Activated B cell treated with CpG ODN at 0.5 μM for 24 hours (primary cell): Measurements from ENCODE around the gene RBMS3. TPM values are rescaled to one million over a fixed set of nuclear protein-coding genes. Genes with fewer than 3 reads are reported as not detected.

Experiments used
- ATAC-seq: fragments of 200-7000 bp; cut with Tn5 transposase; one replicate; pipeline ENCODE4 v1.10.0; 2021; ENCODE audit warnings: low read depth, mild to moderate bottlenecking, moderate library complexity
- CTCF ChIA-PET: fragments of 350-600 bp; sonication (Branson Sonifier 250); formaldehyde crosslinking; loops from one replicate; lab custom pipeline; 2021; ENCODE audit warnings: antibody characterized with exemption; lab: Charles Lee
- POLR2A ChIA-PET: fragments of 350-600 bp; sonication (Branson Sonifier 250); formaldehyde crosslinking; loops from one replicate; lab custom pipeline; 2021; ENCODE audit warnings: antibody characterized with exemption; lab: Charles Lee
- DNase-seq: peaks from one replicate; pipeline ENCODE4 v3.0.0; 2022
- H3K27ac Mint-ChIP-seq: one replicate; pipeline ENCODE4 v1.8.0; 2020; ENCODE audit warnings: mixed read lengths
- H3K27me3 Mint-ChIP-seq: one replicate; pipeline ENCODE4 v1.8.0; 2021; ENCODE audit warnings: mixed read lengths
- H3K36me3 Mint-ChIP-seq: one replicate; pipeline ENCODE4 v1.8.0; 2021; ENCODE audit warnings: low read depth, mixed read lengths
- H3K4me1 Mint-ChIP-seq: one replicate; pipeline ENCODE4 v1.8.0; 2021; ENCODE audit warnings: mixed read lengths
- H3K4me3 Mint-ChIP-seq: one replicate; pipeline ENCODE4 v1.8.0; 2020; ENCODE audit warnings: mild to moderate bottlenecking, mixed read lengths
- H3K9me3 Mint-ChIP-seq: one replicate; pipeline ENCODE4 v1.8.0; 2020; ENCODE audit warnings: mixed read lengths
- CTCF ChIP-seq: fragments of 200-600 bp; IDR thresholded peaks from one replicate; pipeline ENCODE4 v1.8.0; 2022; ENCODE audit warnings: antibody characterized with exemption, mild to moderate bottlenecking
- intact Hi-C: fragments of 100-400 bp; cut with micrococcal nuclease; formaldehyde crosslinking; loops from one replicate; pipeline ENCODE4 v1.15.1; 2024
- total RNA-seq: library from RNA; stranded (reverse); gene quantifications from 2 replicates; pipeline ENCODE4 v1.2.3, GENCODE V29; 2022

Gene RBMS3
- total RNA-seq, 1 donor from 2014 or later: 0.31 TPM

DNA sequence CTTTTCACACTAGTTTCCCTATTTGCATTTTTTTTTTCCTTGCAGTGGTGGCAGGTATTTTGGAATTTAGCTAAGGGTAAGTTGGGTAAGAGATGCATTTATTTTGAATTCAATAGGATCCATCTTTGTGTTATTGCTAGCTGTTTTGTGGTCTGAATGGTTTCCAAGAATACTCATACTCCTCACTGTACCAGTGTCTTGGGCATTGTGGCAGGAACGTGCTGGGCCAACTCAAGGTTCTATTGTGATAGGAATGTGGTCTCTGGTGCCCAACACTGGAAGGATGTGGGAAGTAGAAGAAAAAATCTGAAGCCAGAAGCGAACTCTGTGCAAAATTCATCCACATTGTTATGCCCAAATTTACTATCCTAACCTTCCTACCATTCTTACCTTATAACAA is 135.6 kb downstream of the RBMS3 start:
- Mint-ChIP-seq H3K27me3 (no peaks in the 10 kb centered on the region), H3K4me3 (no peak overlapping the region), H3K9me3 (no peaks in the 10 kb centered on the region), H3K36me3 (no peaks in the 10 kb centered on the region), H3K27ac (no peak overlapping the region), H3K4me1 (peaks cover 6% of the 10 kb centered on the region)
- POLR2A ChIA-PET: no interaction called here
- no peak for TF ChIP-seq CTCF
- CTCF ChIA-PET: no interaction called here
- ATAC-seq: no peak
- intact Hi-C loops: no loop called here
- no peak for DNase-seq

GRCh38 chr3:29420106-29420505 is 139.2 kb downstream of the RBMS3 start:
- TF ChIP-seq CTCF: no peak
- ChIA-PET POLR2A (no interaction called here), CTCF (no interaction called here)
- Mint-ChIP-seq H3K4me1 (no peaks in the 10 kb centered on the region), H3K27me3 (no peaks in the 10 kb centered on the region), H3K36me3 (no peaks in the 10 kb centered on the region), H3K9me3 (no peaks in the 10 kb centered on the region), H3K27ac (no peak overlapping the region), H3K4me3 (no peak overlapping the region)
- ATAC-seq (no peak), DNase-seq (no peak)
- intact Hi-C loops: no loop called here

DNA sequence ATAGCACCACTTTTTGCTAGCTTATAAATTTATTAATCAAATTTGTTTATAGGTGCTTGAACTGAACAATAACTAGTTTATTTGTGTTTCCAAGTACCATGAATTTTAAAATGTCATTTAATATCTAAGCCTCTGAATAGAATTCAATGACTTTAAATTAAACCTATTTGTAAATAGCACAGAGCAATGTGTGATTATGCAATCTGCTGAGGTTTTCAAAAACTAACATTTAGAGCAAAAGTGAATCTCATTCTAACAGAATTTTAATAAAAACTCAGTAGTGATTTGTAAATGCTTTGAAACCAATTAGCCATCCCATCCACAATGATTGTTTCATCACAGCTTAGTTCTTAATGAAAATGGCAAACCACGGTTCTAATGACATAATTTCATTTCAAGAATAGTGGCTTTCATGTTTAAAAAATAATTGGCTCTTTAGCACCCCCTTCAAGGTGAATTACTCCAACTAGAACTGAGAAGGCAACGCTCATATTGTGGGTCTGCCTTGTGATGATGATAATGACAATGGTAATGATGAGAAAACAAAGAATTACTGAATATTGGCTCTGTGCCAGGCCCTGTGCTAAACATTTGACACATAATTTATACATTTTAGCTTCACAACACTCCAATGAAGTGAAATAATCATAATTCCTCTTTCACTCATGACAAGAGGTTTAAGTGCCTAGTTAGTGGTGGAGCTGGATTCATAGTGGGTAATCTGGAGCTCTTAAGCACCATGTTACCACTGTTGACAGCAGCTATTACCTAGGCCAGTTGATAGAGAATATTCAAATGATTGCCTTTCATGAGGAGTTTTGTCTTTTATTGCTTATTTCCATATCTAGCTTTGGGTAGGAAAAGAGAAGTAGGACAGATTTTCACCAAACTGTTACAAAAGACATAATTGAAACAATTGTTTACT is 145.7 kb downstream of the RBMS3 start:
- ChIA-PET POLR2A (no interaction called here), CTCF (no interaction called here)
- H3K27ac Mint-ChIP-seq: no peak overlapping the region
- H3K27me3 Mint-ChIP-seq: no peaks in the 10 kb centered on the region
- no peak overlapping the region for H3K4me3 Mint-ChIP-seq
- no peak for TF ChIP-seq CTCF
- intact Hi-C loops: no loop called here
- H3K9me3 Mint-ChIP-seq: no peaks in the 10 kb centered on the region
- H3K4me1 Mint-ChIP-seq: no peaks in the 10 kb centered on the region
- no peaks in the 10 kb centered on the region for H3K36me3 Mint-ChIP-seq
- ATAC-seq: no peak
- no peak for DNase-seq

GRCh38 chr3:29427266-29428103 is 146.6 kb downstream of the RBMS3 start:
- intact Hi-C loops: no loop called here
- no peaks in the 10 kb centered on the region for H3K9me3 Mint-ChIP-seq
- POLR2A ChIA-PET: no interaction called here

More at GRCh38 chr3:29427266-29428103, 146.6 kb downstream of the RBMS3 start:
- Mint-ChIP-seq H3K27ac (no peak overlapping the region), H3K36me3 (no peaks in the 10 kb centered on the region), H3K27me3 (no peaks in the 10 kb centered on the region), H3K4me1 (no peaks in the 10 kb centered on the region), H3K4me3 (no peak overlapping the region)
- CTCF ChIA-PET: no interaction called here
- DNase-seq (no peak), ATAC-seq (no peak)
- TF ChIP-seq CTCF: no peak
